Osteoblast (primary cell): ENCODE measurements around the gene FNBP1. TPM values are rescaled to one million over a fixed set of nuclear protein-coding genes. Genes with fewer than 3 reads are reported as not detected.
A peak's percentile ranks its signal among the peaks of the same experiment; 100 is the strongest.

Experiments
- DNase-seq: peaks from one replicate; pipeline ENCODE4 v3.0.0; 2011; ENCODE audit warnings: low spot score, mixed read lengths; ENCODE audit not compliant: insufficient read length; ENCODE audit errors: missing footprints
- H2AFZ ChIP-seq: 2 replicates; pipeline ENCODE4 v1.6.0; 2011; ENCODE audit warnings: mild to moderate bottlenecking, low read length
- H3K27ac ChIP-seq: 2 replicates; pipeline ENCODE4 v1.5.1; 2011; ENCODE audit warnings: mild to moderate bottlenecking, low read depth, low read length, moderate library complexity
- H3K27me3 ChIP-seq: 2 replicates; pipeline ENCODE4 v1.6.0; 2012; ENCODE audit warnings: mild to moderate bottlenecking, control low read depth, inconsistent platforms, low read length, moderate library complexity; ENCODE audit not compliant: insufficient read depth
- H3K36me3 ChIP-seq: 2 replicates; pipeline ENCODE4 v1.5.1; 2011; ENCODE audit warnings: mild to moderate bottlenecking, low read length, control low read depth, moderate library complexity; ENCODE audit not compliant: insufficient read depth
- H3K4me1 ChIP-seq: 2 replicates; pipeline ENCODE4 v1.5.1; 2011; ENCODE audit warnings: mild to moderate bottlenecking, low read length, control low read depth, moderate library complexity; ENCODE audit not compliant: insufficient read depth
- H3K4me2 ChIP-seq: 2 replicates; pipeline ENCODE4 v1.6.0; 2011; ENCODE audit warnings: mild to moderate bottlenecking, low read length; ENCODE audit not compliant: insufficient read depth
- H3K4me3 ChIP-seq: fragments of 200-600 bp; sonication (generic); 3 replicates; pipeline ENCODE4 v1.5.1; 2012; ENCODE audit warnings: mild to moderate bottlenecking, low read length, inconsistent platforms; ENCODE audit not compliant: insufficient read depth
- H3K79me2 ChIP-seq: 2 replicates; pipeline ENCODE4 v1.6.0; 2012; ENCODE audit warnings: mild to moderate bottlenecking, low read length, control low read depth, inconsistent platforms; ENCODE audit not compliant: insufficient read depth
- H3K9me3 ChIP-seq: 2 replicates; pipeline ENCODE4 v1.5.1; 2011; ENCODE audit warnings: low read depth, low read length, control low read depth
- H4K20me1 ChIP-seq: 2 replicates; pipeline ENCODE4 v1.6.0; 2012; ENCODE audit warnings: mild to moderate bottlenecking, low read length, control low read depth; ENCODE audit not compliant: insufficient read depth
- CTCF ChIP-seq: IDR thresholded peaks from 2 replicates; pipeline ENCODE4 v1.5.1; 2011; ENCODE audit warnings: mild to moderate bottlenecking, low read depth, low read length, moderate library complexity; ENCODE audit errors: extremely low read depth
- total RNA-seq: library from RNA; depleted of rRNA; stranded (reverse); fragments of >200 nt; gene quantifications from 2 replicates; pipeline ENCODE4 v1.2.3, GENCODE V29; 2012

Gene FNBP1
- total RNA-seq, 1 donor, result 31.8 TPM

DNA sequence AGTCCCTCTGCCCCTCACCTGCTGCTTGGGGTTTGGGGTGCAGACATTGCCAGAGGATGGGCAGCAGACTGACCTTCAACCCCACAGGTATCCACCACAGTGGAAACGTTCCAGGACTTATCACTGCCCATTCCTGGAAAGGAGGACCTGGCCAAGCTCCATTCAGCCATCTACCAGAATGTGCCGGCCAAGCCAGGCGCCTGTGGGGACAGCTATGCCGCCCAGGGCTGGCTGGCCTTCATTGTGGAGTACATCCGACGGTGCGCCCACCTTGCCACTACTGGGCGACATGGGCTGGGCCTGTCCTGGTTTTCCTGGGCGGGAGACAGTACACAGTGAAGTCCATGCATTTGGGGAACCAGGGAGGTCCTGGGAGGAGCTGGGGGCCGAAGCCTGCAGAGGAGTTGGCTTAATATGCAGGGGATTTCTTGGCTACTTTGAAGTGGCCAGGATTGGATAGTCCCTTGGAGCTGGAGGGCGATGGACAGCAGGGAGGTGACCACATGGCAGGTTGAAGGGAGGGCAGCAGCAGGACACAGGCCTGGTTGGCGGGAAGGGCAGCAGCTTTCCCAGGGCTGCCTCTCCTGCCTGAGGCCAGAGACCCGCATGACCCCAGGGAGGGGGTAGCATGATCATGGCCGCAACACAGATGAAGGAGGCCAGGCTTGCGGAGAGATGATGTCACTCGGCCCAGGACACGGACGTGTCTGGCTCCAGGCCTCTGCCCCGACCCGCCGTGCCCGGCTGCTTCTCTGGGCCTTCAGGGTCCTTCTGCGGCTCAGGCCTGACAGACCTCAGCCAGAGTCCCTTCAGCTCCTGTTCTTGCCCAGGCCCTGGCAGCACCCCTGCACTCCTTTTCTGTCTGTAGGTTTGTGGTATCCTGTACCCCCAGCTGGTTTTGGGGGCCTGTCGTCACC lies 173.1 kb downstream of the FNBP1 start:
- H3K4me2 ChIP-seq, result no peak overlapping the region
- H4K20me1 ChIP-seq, result no peaks in the 10 kb centered on the region

DNA sequence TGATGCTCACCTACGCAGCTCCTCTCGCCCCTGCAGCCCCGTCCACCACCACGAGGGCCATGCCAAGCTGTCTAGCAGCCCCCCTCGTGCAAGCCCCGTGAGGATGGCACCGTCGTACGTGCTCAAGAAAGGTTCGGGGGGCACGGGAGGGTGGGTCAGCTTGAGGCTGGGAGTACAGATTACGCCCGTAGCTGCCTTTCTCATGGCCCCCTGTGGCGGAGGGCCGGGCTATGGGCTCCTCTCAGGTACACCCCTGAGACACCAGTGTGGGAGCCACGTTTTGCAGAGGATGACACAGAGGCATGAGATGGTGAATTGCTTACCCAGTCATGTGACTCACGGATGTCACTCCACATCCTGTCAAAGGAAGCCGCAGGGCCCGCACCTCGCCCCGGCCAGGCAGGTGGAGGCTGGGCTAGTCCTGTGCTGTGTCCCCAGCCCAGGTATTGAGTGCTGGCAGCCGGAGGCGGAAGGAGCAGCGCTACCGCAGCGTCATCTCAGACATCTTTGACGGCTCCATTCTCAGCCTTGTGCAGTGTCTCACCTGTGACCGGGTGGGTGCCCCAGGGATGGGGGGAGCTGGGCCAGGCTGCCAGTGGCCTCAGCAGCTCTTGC lies 174.0 kb downstream of the FNBP1 start:
- Histone ChIP-seq H3K79me2 (no peaks in the 10 kb centered on the region), H3K36me3 (peaks cover 28% of the 10 kb centered on the region), H2AFZ (no peak overlapping the region), H4K20me1 (no peaks in the 10 kb centered on the region), H3K4me1 (no peaks in the 10 kb centered on the region), H3K4me2 (no peak overlapping the region), H3K4me3 (no peak overlapping the region), H3K27me3 (no peaks in the 10 kb centered on the region), H3K9me3 (no peaks in the 10 kb centered on the region), H3K27ac (no peak overlapping the region)
- DNase-seq, result peak; percentile 74
- no peak for TF ChIP-seq CTCF

More for the DNA sequence above, 173.1 kb downstream of the FNBP1 start:
- H3K79me2 ChIP-seq, result no peaks in the 10 kb centered on the region
- no peak for TF ChIP-seq CTCF
- peak; percentile 55 for DNase-seq
- no peaks in the 10 kb centered on the region for H3K9me3 ChIP-seq
- H3K27ac ChIP-seq, result no peak overlapping the region
- no peaks in the 10 kb centered on the region for H3K27me3 ChIP-seq
- H2AFZ ChIP-seq, result no peak overlapping the region
- H3K4me3 ChIP-seq, result no peak overlapping the region
- H3K36me3 ChIP-seq, result peaks cover 35% of the 10 kb centered on the region
- no peaks in the 10 kb centered on the region for H3K4me1 ChIP-seq

DNA sequence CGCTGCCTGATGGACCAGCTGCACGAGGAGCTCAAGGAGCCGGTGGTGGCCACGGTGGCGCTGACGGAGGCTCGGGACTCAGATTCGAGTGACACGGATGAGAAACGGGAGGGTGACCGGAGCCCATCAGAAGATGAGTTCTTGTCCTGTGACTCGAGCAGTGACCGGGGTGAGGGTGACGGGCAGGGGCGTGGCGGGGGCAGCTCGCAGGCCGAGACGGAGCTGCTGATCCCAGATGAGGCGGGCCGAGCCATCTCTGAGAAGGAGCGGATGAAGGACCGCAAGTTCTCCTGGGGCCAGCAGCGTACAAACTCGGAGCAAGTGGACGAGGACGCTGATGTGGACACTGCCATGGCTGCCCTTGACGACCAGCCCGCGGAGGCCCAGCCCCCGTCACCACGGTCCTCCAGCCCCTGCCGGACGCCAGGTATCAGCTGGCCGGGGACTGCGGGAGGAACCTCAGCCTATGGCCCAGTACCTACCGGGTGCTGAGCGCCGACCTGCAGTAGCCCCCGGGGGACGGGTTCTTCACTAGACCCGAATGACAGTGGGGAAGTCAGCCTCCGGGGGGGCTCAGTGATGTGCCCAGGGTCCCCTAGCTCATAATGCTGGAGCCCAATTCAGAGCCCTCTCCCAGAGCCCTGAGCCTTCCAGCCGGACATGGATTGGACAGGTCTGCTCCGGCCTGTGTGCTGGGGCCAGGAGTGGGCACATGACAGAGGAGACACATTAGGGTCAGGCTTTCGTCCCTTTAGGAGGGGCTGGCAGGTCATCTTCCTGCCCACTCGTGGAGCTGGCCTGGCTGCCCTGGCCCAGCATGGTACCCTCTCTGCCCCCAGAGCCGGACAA lies 174.7 kb downstream of the FNBP1 start:
- H2AFZ ChIP-seq, result no peak overlapping the region
- H3K9me3 ChIP-seq, result no peaks in the 10 kb centered on the region
- no peak overlapping the region for H3K4me2 ChIP-seq
- no peaks in the 10 kb centered on the region for H3K27me3 ChIP-seq
- H3K4me3 ChIP-seq, result no peak overlapping the region
- H3K4me1 ChIP-seq, result no peaks in the 10 kb centered on the region
- H3K27ac ChIP-seq, result no peak overlapping the region
- H4K20me1 ChIP-seq, result no peaks in the 10 kb centered on the region
- H3K79me2 ChIP-seq, result no peaks in the 10 kb centered on the region
- H3K36me3 ChIP-seq, result peaks cover 25% of the 10 kb centered on the region
- DNase-seq, result peak; percentile 57
- no peak for TF ChIP-seq CTCF
